ENCODE results near the gene FCHO1.

- no peak for TF ChIP-seq CTCF (IDR thresholded peaks at IDR 0.05; ENCODE audit: low read depth, low read length, missing input control)
- TF ChIP-seq GABPA (IDR thresholded peaks at IDR 0.05 in 1 of 2, conservative IDR thresholded peaks at IDR 0.05 in 1 of 2) = no peak
- no peak for TF ChIP-seq JUND (IDR thresholded peaks at IDR 0.05)
Measured at GRCh38 chr19:17725422-17726078, 25.7 kb upstream of the FCHO1 start.
